BE2C (cell line): ENCODE results near the gene PTPRR.

ENCODE experiments used
- DNase-seq: peaks from one replicate; pipeline ENCODE4 v3.0.0-alpha.2; 2020
- H3K27me3 ChIP-seq: fragments of 250-450 bp; sonication (Bioruptor Pico); 2 replicates; pipeline ENCODE4 v1.5.1; 2020; ENCODE audit warnings: mild to moderate bottlenecking
- H3K36me3 ChIP-seq: fragments of 250-450 bp; sonication (Bioruptor Pico); 2 replicates; pipeline ENCODE4 v1.5.1; 2020; ENCODE audit warnings: mild to moderate bottlenecking
- H3K4me1 ChIP-seq: fragments of 250-450 bp; sonication (Bioruptor Pico); 2 replicates; pipeline ENCODE4 v1.5.1; 2020
- H3K4me3 ChIP-seq: 2 replicates; pipeline ENCODE4 v1.5.1; 2011; ENCODE audit warnings: low read depth, low read length
- H3K9me3 ChIP-seq: fragments of 250-450 bp; sonication (Bioruptor Pico); 2 replicates; pipeline ENCODE4 v1.5.1; 2020
- CTCF ChIP-seq: IDR thresholded peaks from 2 replicates; pipeline ENCODE4 v1.5.1; 2012; ENCODE audit warnings: mild to moderate bottlenecking, low read depth, low read length

The PTPRR gene

GRCh38 chr12:70880744-70881143 is 39.8 kb downstream of the PTPRR start:
- Histone ChIP-seq H3K27me3 (no peaks in the 10 kb centered on the region), H3K9me3 (no peaks in the 10 kb centered on the region), H3K36me3 (peaks cover 3% of the 10 kb centered on the region; the same call in 1 of the 2 replicates), H3K4me3 (no peak overlapping the region), H3K4me1 (peaks cover 11% of the 10 kb centered on the region)
- TF ChIP-seq CTCF: no peak
- no peak for DNase-seq

- H3K27me3 ChIP-seq: no peaks in the 10 kb centered on the region
- no peak for DNase-seq
- H3K9me3 ChIP-seq: no peaks in the 10 kb centered on the region
- peaks cover 9% of the 10 kb centered on the region for H3K4me1 ChIP-seq
- TF ChIP-seq CTCF: no peak
- no peak overlapping the region for H3K4me3 ChIP-seq
- peaks cover 13% of the 10 kb centered on the region for H3K36me3 ChIP-seq
These were observed 43.6 kb downstream of the PTPRR start for GRCh38 chr12:70876952-70877351.

- H3K4me1 ChIP-seq: peaks cover 9% of the 10 kb centered on the region
- DNase-seq: no peak
- H3K9me3 ChIP-seq: no peaks in the 10 kb centered on the region
- H3K36me3 ChIP-seq: peaks cover 13% of the 10 kb centered on the region
- no peaks in the 10 kb centered on the region for H3K27me3 ChIP-seq
- no peak for TF ChIP-seq CTCF
- no peak overlapping the region for H3K4me3 ChIP-seq
These were observed 44.9 kb downstream of the PTPRR start for GRCh38 chr12:70875628-70876027.

DNA sequence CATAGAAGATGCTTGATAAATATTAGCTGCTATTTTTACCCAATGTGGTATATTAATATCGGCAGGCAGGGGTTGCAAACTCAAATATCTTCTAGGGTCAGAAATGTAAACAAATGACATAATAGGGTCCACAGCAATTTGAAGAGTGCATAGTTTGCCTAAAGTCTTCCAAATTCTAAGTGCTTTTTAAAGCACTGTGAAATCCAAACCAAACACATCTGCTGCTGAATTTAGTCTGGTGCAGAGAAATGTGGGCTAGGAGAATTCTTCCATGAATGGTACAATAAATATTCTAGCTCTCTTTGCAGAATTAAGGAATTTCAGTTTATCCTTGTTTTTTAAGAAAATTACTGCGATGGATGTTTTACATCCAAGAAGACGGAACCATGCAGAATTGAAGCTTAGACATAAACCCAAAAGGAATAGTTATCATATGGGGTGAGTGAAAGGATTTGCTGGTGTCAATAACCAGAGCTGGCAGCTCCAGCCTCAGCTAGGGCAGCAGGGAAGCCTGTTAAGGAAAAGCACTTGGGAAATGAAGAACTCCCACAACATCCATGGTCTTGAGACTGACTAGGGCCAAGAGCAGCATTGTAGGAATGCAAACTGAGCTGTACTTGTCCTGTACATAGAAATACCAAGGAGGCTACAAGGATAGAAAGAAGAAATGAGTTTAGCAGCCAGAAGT is 65.5 kb downstream of the PTPRR start:
- Histone ChIP-seq H3K9me3 (no peaks in the 10 kb centered on the region; the same call in 1 of the 2 replicates), H3K27me3 (no peaks in the 10 kb centered on the region), H3K4me1 (peaks cover 19% of the 10 kb centered on the region), H3K4me3 (no peak overlapping the region), H3K36me3 (peaks cover 12% of the 10 kb centered on the region; the same call in 1 of the 2 replicates)
- no peak for TF ChIP-seq CTCF
- DNase-seq: no peak

DNA sequence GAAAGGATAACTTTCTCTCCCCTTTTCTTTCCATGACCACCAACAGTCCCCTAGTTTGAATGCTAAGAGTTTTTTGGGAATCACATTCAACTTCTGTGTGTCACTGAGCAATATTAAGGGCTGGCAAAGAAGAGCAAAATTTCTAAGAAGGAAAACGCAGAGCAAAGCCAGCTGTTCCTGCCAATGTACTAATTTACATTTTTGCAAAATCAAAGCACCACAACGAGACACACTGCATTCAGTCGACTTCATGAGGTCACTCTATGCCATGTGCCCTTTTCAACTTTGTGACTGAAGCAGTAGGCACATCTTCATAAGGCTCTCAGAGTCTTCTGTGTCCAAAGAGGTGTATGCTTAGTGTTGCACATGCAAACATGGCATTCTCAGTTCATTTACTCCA is 66.4 kb downstream of the PTPRR start:
- no peaks in the 10 kb centered on the region for H3K27me3 ChIP-seq
- peaks cover 6% of the 10 kb centered on the region; the same call in 1 of the 2 replicates for H3K36me3 ChIP-seq
- no peaks in the 10 kb centered on the region; the same call in 1 of the 2 replicates for H3K9me3 ChIP-seq
- H3K4me3 ChIP-seq: no peak overlapping the region
- H3K4me1 ChIP-seq: peaks cover 25% of the 10 kb centered on the region
- DNase-seq: no peak
- no peak for TF ChIP-seq CTCF

GRCh38 chr12:70853326-70853725 is 67.2 kb downstream of the PTPRR start:
- peaks cover 30% of the 10 kb centered on the region for H3K4me1 ChIP-seq
- H3K9me3 ChIP-seq: no peaks in the 10 kb centered on the region; the same call in 1 of the 2 replicates
- DNase-seq: no peak
- TF ChIP-seq CTCF: no peak
- no peaks in the 10 kb centered on the region for H3K27me3 ChIP-seq
- no peak overlapping the region for H3K4me3 ChIP-seq
- peaks cover 3% of the 10 kb centered on the region; the same call in 1 of the 2 replicates for H3K36me3 ChIP-seq
